Measurements from ENCODE around the gene MADD.

Gene MADD

DNA sequence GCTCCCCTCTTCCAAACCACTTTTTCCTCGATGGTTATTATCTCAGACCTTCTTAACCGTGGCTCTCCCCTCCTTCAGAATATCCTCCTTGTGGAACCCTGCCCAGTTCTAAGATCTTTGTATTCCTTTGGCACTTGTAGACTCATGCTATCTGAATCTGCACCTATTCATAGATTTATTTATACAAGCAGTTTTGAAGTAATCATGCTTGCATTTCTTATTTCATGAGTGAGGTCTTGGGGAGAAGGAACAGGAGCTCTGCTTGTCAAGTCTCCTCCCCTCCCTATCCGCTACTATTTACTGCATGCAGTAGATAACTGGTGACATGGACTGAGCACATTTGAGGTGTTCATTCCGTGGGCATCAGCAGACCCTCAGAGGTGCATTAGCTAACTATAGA, 5.4 kb upstream of the MADD start:
- TF ChIP-seq, protein P1, sequence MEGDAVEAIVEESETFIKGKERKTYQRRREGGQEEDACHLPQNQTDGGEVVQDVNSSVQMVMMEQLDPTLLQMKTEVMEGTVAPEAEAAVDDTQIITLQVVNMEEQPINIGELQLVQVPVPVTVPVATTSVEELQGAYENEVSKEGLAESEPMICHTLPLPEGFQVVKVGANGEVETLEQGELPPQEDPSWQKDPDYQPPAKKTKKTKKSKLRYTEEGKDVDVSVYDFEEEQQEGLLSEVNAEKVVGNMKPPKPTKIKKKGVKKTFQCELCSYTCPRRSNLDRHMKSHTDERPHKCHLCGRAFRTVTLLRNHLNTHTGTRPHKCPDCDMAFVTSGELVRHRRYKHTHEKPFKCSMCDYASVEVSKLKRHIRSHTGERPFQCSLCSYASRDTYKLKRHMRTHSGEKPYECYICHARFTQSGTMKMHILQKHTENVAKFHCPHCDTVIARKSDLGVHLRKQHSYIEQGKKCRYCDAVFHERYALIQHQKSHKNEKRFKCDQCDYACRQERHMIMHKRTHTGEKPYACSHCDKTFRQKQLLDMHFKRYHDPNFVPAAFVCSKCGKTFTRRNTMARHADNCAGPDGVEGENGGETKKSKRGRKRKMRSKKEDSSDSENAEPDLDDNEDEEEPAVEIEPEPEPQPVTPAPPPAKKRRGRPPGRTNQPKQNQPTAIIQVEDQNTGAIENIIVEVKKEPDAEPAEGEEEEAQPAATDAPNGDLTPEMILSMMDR (IDR thresholded peaks at IDR 0.05; ENCODE audit: insufficient read depth, low read depth, low read length, missing control alignments): no peak
- H3K4me3 ChIP-seq (ENCODE audit: low read length): no peak overlapping the region
- DNase-seq (ENCODE audit: low read depth): no peak

DNA sequence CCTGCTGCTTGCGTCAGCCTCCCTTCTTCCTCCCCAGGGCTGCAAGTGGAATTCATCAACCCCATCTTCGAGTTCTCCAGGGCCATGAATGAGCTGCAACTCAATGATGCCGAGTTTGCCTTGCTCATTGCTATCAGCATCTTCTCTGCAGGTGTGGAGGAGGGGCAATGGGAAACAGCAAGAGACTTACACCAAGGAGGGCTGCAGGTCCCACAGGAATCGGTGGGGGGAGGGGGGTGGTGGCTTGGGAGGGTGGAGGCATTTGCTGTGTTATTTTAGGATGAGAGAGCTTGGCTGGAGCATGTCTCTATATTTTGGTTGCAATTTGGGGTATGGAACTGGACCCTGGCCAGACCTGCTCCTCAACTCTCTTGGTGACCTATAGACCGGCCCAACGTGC, 2.1 kb upstream of the MADD start:
- no peak for DNase-seq (ENCODE audit: low read depth)
- TF ChIP-seq, protein P1 (IDR thresholded peaks at IDR 0.05; ENCODE audit: insufficient read depth, low read depth, low read length, missing control alignments): no peak
- H3K4me3 ChIP-seq (ENCODE audit: low read length): no peak overlapping the region

DNA sequence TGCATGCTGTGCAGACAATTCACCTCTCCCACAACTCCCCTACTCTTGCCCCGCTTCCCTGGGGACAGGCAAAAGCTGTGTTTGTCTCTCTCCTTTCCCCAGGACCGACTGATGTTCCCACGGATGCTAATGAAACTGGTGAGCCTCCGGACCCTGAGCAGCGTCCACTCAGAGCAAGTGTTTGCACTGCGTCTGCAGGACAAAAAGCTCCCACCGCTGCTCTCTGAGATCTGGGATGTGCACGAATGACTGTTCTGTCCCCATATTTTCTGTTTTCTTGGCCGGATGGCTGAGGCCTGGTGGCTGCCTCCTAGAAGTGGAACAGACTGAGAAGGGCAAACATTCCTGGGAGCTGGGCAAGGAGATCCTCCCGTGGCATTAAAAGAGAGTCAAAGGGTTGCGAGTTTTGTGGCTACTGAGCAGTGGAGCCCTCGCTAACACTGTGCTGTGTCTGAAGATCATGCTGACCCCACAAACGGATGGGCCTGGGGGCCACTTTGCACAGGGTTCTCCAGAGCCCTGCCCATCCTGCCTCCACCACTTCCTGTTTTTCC, 1.4 kb upstream of the MADD start:
- DNase-seq (ENCODE audit: low read depth): no peak
- TF ChIP-seq, protein P1 (IDR thresholded peaks at IDR 0.05; ENCODE audit: insufficient read depth, low read depth, low read length, missing control alignments): no peak
- H3K4me3 ChIP-seq (ENCODE audit: low read length): peak overlapping the region; percentile 67

DNA sequence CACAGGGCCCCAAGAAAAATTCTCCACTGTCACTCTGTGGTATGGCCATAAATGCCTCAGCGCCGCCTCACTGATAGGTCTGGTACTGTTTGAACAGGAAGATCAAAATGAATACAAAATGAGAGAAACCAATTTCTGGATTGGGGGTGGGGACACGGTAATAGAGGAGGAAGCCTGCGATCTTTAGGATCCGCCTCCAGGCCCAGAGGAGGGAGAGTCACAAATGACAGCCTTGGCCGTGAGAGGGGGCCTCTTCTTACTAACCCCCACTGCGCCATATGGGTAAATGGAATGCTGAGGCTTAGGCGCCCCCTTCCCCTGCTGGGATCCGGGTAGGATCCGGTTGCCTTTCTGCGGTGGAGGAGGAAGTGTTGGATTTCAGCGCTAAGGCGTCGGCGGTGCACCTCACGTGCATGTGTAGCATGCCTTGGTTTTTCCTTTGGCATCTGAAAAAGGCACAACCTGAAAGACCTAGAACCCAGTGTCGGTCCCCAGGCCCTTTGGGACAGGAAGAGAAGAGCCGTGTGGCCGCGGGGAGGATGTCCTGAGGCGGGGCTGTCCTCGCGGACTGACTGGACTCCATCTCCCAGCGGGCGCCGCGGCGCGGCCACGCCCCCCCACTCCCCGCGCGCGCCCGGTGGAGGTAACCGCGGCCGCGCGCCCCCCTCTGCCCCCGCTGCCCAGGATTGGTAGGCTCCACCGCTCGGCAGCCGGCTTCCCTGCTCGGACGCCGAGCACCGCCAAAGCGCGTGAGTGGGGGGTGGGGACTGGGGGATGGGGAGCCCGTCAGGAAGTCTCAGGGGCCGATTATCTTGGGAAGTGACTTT, 718 bp upstream of the MADD start:
- peak; percentile 87 for DNase-seq (ENCODE audit: low read depth)
- H3K4me3 ChIP-seq (ENCODE audit: low read length): peak overlapping the region; percentile 67

DNA sequence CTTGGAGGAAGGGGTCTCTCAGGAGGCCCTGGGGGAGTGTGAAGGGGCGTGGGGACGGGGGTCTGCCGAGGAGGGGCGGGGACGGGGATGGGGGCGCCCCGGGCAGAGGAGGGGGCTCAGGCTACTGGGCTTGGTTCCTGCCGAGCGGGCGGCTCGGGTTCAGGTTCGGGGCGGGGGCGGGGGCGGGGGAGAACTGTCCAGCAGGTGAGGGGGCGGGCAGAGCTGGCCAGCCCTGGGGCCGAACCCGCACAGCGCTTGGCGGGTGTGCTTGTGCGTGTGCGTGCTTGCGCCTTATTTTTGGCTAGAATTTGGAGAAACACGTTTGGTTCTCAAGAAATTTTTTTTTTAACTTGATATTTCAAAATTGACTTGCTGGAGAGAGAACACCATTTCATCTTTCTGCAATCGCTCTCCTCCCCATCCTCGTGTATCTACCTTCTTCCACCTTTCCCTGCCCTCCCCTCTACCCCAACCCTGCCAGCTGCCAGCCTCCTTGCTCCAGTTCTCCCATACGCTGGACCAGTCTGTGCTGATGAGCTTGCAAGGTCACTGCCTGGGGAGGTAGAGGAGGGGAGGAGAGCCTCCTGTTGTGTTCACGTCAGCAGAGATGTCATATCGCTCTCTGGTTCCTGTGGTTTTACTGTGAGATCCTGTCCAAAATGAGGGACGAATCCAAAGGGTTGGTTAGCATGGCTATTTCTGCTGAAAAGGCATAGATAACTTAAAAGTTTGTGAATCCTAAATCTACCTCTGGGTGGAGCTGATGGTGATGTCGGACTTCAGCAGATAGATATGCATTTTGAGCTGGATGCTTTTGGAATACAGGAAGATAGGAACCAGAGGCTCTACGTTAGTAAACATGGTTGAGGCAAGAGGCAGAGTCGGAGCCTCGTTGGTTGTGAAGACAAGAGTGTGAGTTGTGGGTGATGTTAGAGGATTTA, 668 bp downstream of the MADD start:
- DNase-seq (ENCODE audit: low read depth): peak; percentile 50
- TF ChIP-seq, protein P1 (IDR thresholded peaks at IDR 0.05; ENCODE audit: insufficient read depth, low read depth, low read length, missing control alignments): peak; percentile 29
- peak overlapping the region; percentile 67 for H3K4me3 ChIP-seq (ENCODE audit: low read length)

More for the DNA sequence above, 718 bp upstream of the MADD start:
- TF ChIP-seq, protein P1 (IDR thresholded peaks at IDR 0.05; ENCODE audit: insufficient read depth, low read depth, low read length, missing control alignments): peak; percentile 25

DNA sequence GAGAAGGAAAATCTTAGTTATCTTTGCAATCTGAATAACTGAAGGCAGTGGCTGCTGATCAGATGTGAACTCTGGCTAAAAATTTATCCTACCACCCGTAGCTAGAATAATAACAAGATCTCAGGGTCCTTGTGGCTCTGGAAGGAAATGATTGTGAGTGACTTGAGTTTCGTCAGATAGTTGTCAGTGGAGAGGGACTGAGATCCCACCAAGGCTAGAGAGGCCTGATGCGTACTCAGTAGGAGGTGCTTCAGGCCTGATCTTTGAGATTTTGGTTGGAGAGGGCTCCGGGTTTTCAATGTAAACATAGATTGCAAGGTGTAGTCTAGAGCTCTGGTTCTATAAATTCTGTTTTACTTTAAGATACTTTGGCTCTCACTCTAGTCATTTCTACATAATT, 1.4 kb downstream of the MADD start:
- TF ChIP-seq, protein P1 (IDR thresholded peaks at IDR 0.05; ENCODE audit: insufficient read depth, low read depth, low read length, missing control alignments): no peak
- no peak overlapping the region for H3K4me3 ChIP-seq (ENCODE audit: low read length)
- no peak for DNase-seq (ENCODE audit: low read depth)

All from epithelial cell of esophagus (primary cell).